NCI-H187 treated with DMSO at 0.1 percent for 48 hours (cell line): ENCODE measurements around the gene MLXIPL.
"Not testable (repeated sequence)": the region's sequence is repeated elsewhere in the genome, so short reads cannot be mapped to it uniquely, and the experiment has no call there.

Source experiments
- DNase-seq: peaks from one replicate; lab custom pipeline; 2025; lab: John Stamatoyannopoulos, UW

Gene MLXIPL

DNA sequence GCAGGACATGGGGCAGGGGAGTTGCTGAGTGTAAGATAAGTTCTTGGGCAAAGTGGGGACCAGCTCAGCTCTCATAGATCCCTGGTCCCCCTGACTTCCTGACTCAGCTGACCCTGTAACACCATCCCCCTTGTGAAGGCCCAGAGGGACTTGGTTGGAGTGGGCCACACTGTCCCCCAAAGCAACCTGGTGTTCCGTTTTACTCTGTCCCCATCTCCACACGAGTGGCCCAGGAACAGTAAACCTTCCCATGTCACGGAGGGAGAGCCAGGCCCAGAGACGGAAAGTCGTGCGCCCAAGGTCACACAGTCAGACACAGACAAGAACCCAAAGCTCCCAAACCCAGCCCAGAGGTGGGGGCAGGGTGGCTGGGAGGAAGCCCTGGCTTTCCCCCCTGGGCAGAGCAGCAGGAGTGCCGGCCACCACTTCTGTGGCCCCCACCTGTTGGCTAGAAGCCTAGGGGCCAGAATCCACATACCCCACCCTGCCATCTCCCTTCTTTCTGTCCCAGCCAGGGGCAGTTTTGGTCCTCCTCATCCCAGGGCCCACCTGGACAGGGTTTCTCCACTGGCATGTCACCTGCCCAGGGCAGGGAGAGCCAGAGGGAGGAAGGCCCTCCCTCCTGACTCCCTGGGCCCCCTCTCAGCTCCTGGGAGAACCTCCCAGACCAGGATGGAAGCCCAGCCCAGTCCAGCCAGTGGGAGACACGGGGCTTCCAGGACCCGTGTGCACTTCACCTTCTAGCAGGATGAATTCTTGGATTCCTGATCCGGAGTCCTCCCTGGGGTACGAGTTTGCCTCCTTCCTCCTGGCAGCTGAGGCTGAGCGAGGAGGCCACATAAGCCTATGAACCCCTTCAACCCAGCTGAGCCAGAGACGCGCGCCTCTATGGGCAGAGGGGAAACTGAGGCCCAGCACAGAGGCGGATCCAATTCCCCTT, 22.7 kb upstream of the MLXIPL start:
- no peak for DNase-seq

GRCh38 chr7:73645643-73646174, 21.4 kb upstream of the MLXIPL start:
- DNase-seq = no peak

DNA sequence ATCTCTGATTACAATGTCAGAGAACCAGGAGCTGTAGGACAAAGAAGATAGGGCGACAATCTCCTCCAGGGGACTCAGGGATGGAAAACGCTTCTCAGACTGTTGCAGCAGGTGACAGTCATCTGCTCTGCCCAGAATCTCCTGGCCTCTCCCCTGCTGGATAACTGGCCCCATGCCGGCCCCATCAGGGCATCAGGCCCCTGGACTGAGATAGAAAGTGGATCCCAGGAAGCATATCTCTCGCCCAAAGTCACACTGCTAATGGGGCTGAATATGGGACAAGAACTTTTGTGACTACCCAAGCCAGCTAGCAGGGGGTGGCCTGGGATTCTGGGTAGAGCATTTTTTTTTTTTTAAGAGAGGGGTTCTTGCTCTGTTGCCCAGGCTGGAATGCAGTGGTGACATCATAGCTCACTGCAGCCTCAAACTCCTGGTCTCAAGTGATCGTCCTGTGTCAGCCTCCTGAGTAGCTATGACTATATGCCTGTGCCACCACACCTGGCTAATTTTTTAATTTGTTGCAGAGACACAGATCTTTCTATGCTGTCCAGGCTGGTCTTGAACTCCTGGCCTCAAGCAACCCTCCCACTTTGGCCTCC, 20.5 kb upstream of the MLXIPL start:
- no peak for DNase-seq

DNA sequence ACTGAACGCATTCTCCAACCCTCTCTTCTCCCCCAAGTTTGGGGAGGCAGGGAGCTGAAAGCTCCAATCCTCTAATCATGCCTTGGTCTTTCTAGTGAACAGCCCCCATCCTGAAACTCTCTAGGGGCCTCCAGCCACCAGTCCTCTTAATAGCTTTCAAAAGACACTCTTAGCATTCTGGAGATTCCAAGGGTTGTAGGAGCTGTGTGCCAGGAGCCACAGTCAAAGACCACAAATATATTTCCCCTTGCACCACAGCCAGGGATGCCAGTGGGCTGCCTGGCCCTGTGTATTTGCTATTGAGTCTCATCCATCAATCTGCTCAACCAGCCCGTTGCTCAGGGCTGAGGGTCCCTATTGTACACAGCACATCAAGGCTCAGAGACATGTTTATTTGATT, 18.5 kb upstream of the MLXIPL start:
- DNase-seq = no peak

GRCh38 chr7:73638911-73639310, 14.6 kb upstream of the MLXIPL start:
- DNase-seq = no peak

DNA sequence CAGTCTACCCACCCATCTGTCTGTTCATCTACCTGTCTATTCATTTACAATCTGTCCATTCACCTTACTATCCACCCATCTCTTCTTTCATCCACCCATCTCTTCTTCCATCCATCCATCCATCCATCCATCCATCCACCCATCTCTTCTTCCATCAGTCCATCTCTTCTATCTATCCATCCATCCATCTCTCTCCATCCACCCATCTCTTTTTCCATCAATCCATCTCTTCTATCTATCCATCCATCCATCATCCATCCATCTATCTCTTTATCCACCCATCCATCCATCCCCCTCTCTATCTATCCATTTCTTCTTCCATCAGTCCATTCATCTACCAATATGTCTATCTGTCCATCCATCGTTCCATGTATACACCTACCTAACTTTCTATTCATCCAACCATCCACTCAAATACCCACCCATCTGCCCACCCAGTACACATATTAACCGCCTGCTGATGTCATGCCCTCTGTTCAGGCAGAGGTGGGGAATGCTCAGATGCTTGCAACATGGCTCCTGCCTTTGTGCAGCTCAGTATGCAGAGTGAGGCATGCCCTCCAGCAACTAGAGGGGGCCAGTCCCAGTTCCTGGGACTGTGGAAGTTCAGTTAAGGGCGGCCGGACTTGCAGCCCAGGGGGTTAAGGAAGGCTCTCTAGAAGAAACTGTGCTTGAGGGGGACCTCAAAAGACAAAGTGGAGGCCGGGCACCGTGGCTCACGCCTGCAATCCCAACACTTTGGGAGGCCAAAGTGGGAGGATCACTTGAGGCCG, 11.3 kb upstream of the MLXIPL start:
- no peak for DNase-seq

- no peak for DNase-seq
Measured at GRCh38 chr7:73633844-73634243, 9.5 kb upstream of the MLXIPL start.

DNA sequence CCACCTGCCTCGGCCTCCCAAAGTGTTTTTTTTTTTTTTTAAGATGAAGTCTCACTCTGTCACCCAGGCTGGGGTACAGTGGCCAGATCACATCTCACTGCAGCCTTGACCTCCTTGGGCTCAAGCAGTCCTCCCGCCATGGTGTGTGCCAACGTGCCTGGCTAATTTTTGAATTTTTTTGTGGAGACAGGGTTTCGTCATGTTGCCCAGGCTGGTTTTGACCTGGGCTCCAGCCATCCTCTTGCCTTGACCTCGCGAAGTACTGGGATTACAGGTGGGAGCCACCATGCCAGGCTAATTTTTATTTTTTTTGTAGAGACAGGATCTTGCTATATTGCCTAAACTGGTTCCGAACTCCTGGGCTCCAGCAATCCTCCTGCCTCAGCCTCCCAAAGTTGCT, 9.0 kb upstream of the MLXIPL start:
- DNase-seq = no peak

DNA sequence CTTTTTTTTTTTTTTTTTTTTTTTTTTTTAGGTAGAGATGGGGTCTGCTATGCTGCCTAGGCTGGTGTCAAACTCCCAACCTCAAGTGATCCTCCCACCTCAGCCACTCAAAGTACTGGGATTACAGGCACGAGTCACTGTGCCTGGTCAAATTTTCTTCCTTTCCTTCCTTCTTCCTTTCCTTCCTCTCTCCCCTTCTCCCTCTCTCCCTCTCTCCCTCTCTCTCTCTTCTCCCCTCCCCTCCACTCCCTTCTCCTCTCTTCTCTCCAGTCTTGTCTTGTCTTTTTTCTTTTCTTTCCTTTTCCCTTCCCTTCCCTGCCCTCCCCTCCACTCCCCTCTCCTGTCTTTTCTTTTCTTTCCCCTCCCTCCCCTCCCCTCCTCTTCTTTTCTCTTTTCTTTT, 7.2 kb upstream of the MLXIPL start:
- no peak for DNase-seq

GRCh38 chr7:73628504-73628903, 4.2 kb upstream of the MLXIPL start:
- no peak for DNase-seq

GRCh38 chr7:73626814-73627213, 2.5 kb upstream of the MLXIPL start:
- DNase-seq = no peak

- DNase-seq = no peak
Measured at GRCh38 chr7:73625276-73625675, 954 bp upstream of the MLXIPL start.

GRCh38 chr7:73624669-73625001, 313 bp upstream of the MLXIPL start:
- no peak for DNase-seq

GRCh38 chr7:73622909-73623797, 1.2 kb downstream of the MLXIPL start:
- no peak for DNase-seq

DNA sequence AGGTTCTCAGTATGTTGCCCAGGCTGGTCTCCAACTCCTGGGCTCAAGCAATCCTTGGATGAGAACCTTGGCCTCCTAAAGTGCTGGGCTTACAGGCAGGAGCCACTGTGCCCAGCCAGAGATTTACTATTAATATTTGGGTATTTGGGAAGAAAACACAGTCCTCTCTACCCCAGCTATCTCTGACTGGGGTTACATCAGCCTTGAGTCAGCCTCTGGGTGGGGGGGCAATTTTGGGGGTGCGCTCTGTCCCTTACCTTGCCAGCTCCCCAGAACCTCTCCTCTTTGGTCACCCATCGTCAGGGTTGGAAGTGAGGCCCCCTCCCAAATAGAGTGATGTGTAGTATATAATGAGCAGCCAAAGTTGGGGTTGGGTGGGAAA, 1.8 kb downstream of the MLXIPL start:
- DNase-seq = no peak

DNA sequence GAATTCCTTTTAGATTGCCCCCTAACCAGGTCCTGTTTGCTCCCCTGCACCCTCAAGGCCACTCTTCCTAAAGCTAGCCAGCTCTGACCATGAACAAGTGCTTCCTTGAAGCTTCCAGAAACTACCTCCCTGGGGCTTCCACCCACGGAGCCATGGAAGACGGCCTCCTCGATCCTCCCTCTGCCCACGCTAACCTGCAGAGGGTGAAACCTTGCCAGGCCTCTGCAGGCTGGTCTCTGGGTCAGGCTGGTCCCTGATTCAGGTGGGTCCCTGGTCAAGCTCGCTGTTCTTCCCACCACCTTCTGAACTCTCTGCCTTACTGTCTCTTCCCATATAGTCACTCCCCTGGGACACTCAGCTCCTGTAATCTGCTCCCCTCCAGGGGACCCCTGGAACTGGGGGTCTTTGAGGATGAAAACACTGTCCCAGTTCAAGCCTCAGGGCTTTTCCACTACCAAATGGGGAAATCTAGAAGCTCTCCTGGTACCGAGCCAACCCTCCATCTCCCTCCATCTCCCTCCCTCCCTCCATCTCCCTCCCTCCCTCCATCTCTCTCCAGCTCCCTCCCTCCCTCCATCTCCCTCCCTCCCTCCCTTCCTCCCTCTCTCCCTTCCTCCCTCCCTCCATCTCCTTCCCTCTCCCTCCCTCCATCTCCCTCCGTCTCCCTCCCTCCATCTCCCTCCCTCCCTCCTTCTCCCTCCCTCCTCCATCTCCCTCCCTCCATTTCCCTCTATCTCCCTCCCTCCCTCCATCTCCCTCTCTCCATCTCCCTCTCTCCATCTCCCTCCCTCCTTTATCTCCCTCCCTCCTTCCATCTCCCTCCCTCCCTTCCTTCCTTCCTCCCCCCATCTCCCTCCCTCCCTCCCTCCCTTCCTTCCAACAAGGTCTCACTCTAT, 2.9 kb downstream of the MLXIPL start:
- no peak for DNase-seq

GRCh38 chr7:73619394-73619793, 4.9 kb downstream of the MLXIPL start:
- not testable (repeated sequence) for DNase-seq

DNA sequence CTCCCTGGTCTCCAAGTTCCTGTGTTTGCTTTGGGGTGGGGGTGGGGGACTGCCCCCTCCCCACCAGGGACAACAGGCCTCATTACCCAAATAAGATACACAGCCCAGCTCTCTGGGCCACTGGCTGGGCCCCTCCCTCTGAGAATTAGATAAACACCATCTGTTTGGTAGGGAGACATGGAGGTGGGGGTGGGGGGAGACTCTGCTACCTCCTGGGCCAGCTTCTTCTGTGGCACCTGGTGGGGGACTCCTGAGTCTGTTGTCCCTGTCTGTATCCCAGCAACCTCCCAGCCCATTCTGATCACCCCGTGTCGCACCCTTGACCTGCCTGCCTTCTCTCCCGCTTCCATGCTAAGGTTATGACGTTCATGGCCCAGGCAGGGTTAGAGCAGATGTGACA, 5.8 kb downstream of the MLXIPL start:
- no peak for DNase-seq

DNA sequence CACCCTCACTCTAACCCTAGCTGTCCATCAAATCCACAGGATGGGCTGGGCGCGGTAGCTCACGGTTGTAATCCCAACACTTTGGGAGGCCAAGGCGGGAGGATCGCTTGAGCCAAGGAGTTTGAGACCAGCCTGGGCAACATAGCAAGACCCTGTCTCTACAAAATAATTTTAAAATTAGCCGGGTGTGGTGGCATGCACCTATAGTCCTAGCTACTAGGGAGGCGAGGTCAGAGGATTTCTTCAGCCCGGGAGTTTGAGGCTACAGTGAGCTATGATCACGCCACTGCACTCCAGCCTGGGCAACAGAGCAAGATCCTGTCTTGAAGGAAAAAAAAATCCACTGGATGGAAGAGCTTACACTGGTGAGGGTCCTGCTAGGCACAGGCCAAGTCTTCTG, 6.8 kb downstream of the MLXIPL start:
- not testable (repeated sequence) for DNase-seq

DNA sequence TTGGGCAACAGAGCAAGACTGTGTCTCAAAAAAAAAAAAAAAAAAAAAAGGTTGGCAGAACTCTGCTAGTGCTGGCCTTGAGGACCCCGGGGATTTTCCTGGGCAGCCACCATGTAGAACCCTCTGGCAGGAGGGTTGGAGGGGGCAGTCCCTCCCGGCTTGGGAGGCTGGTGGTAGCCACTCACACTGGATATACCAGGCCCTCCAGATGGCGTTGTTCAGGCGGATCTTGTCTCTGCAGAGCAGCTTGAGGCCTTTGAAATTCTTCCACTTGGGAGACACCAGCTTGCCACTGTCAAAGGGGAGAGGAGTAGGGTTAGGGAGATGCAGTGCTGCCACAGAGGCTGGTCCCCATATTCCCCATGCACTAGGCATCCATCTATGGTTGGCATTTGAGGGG, 8.4 kb downstream of the MLXIPL start:
- DNase-seq = no peak

- not testable (repeated sequence) for DNase-seq
Measured at GRCh38 chr7:73614937-73615336, 9.4 kb downstream of the MLXIPL start.
